NCI-H146 treated with DMSO at 0.1 percent for 48 hours (cell line): ENCODE results near the gene TOP1.
"Not testable (repeated sequence)": the region's sequence is repeated elsewhere in the genome, so short reads cannot be mapped to it uniquely, and the experiment has no call there.

ENCODE experiments used
- DNase-seq: peaks from one replicate; lab custom pipeline; 2025; ENCODE audit not compliant: unreplicated experiment; lab: John Stamatoyannopoulos, UW

Gene TOP1

DNA sequence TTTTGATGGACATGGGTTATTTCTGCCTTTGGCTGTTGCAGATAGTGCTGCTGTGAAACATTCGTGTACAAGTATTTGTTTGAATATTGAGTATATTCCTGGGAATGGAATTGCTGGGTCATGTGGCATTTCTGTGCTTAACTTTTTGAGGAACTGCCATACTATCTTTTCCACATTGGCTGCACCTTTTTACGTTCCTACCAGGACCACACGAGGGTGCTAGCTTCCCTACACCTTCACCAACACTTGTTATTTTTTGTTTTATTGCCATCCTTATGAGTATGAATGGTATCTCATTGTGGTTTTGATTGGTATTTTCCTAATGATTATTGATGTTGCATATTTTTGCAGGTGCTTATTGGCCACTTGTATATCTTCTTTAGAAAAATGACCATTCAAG, 60.9 kb downstream of the TOP1 start:
- no peak for DNase-seq

DNA sequence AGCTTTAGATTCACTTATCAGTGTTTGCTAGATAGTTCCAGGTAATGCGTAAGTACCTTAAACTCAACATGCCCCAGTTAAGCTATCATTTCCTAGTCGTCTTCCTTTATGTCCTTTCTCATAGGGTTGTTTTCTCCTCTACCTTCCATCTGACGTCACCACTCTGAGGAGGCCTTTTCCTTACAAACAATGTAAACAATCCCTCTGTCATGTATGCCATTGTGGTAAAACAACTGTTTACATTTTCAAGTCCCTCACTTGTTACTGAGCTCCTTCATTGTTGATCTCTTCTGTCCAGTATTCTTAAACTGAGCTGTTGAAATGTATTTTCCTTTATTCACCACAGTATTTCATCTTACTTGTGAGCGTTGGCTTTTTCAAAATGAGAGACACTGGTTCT, 63.3 kb downstream of the TOP1 start:
- DNase-seq: no peak

DNA sequence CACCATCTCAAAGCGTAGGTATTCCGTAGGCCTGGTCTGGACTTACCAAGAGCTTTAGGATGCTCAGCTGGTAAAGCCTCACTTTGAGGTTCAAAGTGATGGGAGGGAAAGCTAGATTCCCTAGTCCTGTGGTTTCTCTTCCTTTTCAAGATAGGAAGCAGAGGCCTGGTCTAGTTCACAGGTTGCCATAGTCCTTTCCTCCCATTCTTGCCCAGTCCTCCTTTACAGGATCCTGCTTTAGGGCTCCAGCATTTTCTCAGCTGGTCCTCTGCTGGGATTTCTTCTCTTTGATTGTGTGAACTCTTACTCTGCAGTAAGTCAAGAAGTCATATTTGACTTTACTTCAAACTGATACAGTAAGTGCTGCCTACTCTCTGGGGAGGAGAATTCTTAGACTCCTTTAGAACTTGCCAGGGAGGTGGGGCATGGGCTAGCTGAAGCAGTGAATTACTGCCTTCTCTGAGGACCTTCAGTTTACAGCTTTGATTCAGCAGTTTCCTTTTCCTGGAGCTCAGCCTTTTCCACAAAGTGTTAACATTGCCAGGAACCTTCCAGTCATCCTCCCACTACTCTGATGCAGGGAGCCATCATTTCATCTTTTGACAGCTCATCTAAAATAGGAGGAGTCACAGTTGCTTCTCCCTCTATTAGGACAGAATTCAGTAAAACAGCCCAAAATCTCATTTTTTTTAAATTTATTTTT, 65.9 kb downstream of the TOP1 start:
- DNase-seq: no peak

DNA sequence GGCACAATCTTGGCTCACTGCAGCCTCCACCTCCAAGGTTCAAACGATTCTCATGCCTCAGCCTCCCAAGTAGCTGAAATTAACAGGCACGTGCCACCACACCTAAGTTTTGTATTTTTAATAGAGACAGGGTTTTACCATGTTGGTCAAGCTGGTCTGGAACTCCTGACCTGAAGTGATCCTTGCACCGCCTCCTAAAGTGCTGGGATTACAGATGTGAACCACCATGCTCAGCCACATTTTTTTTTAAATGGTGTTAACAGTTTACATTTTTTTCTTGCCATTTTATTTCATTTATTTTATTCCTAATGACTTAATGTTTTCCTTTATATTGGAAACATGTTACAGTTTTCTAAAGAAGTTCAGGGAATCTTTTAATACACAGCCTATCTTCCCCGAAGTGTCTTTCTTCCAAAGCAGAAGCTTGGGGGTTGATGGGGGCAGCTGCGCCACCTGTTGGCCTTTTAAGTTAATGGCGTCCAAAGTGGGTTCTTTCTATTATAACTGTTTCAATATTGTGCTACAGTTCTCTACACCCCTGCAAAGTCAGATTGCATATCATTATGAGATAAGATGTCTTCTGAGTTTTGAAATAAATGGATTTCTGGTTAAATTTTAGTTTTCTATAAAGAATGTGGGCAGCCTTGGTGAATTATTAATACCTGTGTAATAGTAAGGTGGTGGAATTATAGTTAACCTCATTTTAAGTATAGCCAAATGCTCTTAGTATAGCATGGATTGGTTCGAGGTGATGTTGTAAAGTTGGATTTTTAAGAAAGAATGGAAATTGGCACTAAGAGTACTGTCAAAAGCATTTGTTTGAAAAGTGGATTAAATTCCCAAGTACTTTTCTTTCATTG, 66.7 kb downstream of the TOP1 start:
- peak; percentile 36 for DNase-seq

DNA sequence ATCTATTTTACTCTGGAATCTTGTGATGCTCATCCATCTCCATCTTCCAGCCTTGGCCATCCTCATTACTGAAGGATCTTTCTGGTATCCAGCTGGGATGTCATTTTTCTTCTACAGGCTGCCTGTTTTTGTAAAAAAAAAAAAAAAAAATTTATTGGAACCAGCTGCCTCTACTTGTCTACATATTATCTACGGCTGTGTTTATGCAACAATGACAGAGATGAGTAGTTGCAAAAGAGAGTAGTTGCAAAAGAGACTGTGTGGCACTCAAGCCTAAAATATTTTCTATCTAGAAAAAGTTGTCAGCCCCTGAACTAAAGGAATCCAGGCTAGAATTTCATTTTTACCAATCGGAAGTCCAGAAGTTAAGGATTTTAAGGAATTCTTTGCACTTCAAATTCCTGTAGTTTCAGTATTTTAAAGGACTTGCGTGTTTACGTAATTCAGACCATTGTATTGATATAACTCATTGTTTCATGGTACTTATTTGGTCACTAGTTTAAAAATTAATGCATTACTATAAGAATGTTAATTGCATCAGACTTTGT, 70.2 kb downstream of the TOP1 start:
- no peak for DNase-seq

DNA sequence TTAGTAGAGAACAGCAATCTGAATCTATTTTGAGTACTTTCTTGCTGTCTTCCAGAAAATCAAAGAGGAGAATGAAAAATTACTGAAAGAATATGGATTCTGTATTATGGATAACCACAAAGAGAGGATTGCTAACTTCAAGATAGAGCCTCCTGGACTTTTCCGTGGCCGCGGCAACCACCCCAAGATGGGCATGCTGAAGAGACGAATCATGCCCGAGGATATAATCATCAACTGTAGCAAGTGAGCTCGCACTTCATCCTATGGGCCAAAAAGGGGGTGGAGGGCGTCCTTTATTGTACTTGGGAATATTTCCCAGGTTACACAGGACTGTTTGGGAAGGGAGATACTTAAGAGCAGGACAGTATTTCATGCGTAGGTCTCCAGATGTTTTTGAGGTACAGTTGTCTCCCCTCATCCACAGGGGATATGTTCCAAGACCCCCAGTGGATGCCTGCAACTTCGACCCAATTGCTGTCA, 71.4 kb downstream of the TOP1 start:
- no peak for DNase-seq

DNA sequence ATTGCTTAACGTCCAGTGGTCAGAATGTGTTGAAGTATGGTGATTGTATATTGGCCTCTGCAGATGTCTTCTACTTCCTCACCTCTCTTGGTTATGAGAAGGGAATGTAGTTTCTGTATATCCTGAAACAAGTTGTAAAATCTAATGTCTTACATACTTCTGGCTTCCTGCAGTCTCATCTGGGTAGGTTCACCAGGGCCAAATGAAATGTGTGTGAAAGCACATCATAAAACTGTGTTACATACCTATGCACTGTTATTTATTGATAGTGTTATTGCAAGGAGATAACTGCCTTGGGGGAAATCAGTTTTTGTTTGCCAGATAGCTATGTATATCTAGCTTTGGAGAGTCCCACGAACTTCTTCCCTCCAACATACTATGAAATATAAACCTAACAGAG, 73.0 kb downstream of the TOP1 start:
- no peak for DNase-seq

DNA sequence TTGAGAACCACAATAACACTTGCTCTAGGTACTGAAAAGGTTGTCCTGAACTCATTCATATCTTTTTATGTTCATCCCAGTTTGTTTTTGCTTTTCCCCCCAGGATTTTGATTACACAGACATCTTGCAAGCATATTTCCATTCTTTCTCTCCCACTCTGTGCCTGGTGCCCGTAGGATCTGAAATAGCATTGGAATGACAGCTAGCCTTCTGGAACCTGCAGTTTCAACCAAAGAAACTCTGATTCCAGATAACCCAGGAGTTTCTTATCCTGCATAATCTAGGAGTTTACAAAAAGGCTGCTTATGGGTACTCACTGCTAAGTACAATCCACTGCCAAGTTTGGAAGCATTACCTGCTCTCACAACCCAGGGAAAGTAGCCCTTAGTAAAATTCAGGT, 79.9 kb downstream of the TOP1 start:
- DNase-seq: no peak

DNA sequence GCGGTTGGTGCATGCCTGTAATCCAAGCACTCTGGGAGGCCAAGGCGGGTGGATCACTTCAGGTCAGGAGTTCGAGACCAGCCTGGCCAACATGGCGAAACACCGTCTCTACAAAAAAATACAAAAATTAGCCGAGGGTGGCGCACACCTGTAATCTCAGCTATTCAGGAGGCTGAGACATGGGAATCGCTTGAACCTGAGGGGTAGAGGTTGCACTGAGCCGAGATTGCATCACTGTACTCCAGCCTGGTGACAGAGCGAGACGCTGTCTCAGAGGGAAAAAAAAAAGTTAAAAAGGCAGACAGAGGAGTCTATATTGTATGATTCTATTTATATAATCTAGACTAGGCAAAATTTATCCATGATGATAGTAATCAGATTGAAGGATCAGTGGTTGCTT, 81.4 kb downstream of the TOP1 start:
- no peak for DNase-seq

DNA sequence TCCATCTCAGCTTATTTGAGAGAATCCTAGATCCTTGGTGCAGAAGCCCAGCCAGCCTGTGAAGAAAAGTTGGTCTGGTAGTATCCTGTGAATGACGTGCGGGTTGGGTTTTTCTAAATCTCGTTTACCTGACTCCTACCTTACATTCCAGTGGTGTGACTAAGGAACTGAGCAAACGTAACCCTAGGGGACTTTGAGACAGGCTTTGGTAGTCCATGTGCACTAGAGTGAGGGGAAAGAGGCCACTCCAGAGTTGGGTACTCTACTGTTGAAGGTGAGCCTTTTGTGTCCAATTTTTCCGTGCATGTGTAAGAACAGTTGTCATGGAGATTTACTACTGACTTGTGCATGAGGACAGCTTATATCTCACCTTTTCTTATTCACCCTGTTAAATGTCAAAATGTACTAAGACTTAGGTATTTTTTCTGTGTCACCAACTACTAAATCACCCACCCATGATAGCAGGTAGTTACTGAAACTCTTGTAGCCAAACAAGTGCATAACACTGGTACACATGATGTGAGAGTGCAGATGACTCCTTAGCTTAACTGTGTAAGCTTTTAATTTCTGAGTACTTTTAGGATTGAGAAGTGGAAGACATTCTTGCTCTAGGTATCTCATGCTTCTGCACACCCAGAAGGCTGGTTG, 82.4 kb downstream of the TOP1 start:
- no peak for DNase-seq

DNA sequence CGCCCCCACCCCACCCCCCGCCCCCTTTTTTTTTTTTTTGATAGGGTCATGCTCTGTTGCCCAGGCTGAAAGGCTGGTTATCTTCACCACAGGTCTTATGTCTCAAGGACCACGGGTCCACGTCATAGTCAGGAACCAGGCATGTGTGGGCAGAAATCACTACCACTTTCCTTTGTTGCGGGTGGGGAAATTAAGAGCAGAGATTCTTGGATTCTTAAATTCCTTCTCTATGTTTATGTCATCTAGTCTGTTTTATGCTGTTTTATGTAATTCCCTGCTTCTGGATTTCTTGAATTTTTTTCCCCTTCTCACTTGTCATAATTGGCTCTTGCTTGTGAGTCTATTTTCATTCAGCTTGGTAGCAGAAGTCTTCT, 82.9 kb downstream of the TOP1 start:
- DNase-seq: no peak

DNA sequence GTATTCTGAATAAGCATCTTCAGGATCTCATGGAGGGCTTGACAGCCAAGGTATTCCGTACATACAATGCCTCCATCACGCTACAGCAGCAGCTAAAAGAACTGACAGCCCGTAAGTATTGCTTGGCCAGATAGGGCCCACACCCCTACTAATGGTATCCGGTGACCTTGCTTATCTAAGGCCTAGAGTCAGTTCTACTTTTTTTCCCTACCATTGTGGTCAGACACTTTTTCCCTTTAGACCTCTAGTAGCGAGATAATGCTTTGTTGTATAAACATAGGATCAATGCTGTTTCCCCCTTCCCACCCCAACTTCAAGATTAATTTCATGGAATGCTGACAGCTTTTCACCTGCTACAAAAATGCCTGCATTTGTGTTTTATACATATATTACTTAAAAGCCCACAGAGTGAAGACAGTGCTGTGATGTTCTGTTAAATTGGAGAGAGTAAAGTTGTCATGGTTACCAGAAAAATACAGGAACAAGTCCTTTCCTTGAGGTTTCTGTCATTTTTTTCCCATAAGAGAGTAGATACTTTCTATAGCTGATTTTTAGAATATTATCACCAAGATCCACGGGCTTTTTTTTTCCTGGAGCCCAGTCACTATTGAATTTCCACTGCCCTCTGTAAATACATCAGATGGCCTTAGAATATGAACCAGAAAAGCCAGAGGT, 87.8 kb downstream of the TOP1 start:
- no peak for DNase-seq

DNA sequence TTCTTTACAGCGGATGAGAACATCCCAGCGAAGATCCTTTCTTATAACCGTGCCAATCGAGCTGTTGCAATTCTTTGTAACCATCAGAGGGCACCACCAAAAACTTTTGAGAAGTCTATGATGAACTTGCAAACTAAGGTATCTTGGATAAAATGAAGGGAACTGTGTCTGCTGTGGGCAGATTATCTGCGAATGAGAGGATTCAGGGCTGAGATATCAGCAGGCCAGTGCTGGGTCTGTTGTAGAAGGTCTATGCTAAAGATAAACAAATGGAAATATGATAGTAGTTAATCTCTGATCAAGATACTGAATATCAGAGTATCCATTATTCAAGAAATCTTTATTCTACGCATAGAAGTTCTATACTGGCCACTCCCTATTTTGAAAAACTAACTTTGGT, 89.5 kb downstream of the TOP1 start:
- DNase-seq: not testable (repeated sequence)

DNA sequence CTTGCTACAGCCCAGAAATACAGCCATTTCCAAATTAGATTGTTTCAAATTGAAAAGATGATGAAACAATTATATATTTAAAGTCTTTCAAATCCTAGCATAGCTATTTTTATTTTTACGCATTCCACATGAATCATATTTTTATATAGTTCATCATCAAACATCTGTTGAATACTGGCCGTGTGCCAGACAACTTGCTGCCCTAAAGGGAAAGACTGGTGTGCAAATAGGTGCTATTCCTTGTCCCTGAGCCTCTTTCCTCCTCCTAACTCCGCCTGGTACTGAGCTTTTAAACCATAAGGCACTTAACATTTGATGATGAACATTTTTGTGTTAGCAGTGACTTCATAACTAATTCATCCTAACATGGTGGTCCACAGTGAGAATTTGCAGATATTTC, 90.0 kb downstream of the TOP1 start:
- DNase-seq: no peak

DNA sequence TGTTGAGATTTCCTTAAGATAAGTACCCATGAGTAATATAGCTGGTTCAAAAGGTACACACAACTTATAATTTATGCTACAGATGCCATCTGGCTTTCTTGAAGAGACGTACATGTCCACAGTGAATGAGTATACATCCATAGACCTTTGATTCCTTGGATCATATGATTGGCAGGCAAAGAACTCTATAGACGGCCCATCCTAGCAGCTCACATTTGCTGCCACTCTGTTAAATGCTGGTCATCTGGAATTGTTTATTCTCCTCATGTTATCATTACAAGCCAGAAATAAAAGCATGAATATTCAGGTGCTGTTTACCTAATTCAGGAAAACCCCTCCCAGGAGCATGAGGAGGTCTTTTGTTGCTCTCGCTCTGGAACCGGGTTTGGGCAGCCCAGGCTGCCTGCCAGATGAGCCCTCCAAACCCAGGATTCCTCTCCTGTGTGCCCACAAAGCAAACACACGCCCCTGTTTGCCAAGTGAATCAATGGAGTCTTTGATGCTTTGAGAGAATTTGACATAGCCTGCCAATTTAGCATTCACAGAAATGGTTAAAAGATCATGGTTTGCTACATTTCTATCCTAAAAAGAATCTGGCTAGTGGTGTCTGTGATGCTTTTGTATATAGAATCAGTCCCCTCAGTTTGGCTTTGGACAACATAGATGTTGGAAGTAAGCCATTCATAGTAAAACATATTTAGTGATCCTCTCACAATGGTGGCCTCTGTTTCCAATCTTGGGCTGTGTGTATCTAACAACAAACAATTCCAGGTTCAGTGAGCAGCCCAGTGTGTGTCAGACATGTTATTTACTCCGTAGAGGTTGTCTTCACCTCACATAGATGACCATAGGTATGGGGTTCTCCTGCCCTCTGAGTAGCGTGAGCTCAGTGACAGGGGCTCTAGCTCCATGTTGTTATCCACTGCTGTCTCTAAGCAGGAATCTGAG, 91.3 kb downstream of the TOP1 start:
- DNase-seq: no peak

DNA sequence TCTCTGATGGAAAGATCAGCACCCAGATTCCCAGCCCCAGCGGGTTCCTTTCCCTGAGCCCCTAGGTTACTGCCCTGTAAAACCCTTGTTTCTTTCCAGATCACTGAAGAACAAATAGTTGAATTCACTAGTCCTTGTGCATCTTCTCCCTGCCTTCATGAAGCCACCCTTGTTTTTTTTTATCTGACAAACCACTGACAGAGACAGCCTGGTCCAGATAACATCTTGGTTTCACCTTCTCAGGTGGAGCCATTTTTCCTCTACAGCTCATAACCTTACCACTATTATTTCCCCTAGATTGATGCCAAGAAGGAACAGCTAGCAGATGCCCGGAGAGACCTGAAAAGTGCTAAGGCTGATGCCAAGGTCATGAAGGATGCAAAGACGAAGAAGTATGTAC, 92.8 kb downstream of the TOP1 start:
- no peak for DNase-seq

DNA sequence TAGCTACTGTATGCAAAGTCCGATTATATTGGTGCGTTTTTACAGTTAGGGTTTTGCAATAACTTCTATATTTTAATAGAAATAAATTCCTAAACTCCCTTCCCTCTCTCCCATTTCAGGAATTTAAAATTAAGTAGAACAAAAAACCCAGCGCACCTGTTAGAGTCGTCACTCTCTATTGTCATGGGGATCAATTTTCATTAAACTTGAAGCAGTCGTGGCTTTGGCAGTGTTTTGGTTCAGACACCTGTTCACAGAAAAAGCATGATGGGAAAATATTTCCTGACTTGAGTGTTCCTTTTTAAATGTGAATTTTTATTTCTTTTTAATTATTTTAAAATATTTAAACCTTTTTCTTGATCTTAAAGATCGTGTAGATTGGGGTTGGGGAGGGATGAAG, 95.0 kb downstream of the TOP1 start:
- no peak for DNase-seq

DNA sequence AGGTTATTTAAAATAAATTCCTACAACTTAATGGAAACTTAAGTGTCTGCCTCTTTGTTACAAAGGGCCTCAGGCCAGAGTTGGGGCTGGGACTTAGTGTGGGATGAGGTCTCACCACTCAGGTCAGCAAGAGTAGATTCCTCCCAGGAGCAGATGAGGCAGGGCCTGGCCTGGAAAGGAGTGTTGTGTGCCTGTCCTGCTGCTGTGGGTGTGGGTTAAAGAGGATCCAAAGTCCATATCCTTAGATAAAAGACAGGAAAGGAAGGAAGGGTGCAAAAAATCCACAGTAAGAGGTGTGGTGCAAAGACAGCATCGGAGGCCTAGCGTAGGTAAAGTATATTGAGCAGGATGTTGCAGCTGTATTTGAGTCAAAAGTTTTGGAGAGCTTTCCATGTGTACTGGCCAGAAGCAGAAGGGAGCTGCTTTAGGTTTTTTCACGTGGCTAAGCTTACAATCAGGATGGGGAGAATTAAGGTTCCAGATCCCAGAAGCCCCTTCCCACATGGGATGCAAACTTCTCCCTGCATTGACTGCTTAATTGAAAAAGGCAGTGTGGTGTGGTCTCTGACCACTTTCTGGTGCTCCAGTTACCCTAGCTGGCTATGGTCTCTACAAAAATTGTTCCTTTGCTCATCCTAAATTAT, 96.0 kb downstream of the TOP1 start:
- DNase-seq: no peak
